ENCODE results near the gene HCN4. TPM values are rescaled to one million over a fixed set of nuclear protein-coding genes. Genes with fewer than 3 reads are reported as not detected.

The HCN4 gene
- total and polyA plus RNA-seq, 2 donors (not counting 3 experiments of a cell fraction or from before 2014, with no cell fraction given): 0.01 TPM; not detected in 1

DNA sequence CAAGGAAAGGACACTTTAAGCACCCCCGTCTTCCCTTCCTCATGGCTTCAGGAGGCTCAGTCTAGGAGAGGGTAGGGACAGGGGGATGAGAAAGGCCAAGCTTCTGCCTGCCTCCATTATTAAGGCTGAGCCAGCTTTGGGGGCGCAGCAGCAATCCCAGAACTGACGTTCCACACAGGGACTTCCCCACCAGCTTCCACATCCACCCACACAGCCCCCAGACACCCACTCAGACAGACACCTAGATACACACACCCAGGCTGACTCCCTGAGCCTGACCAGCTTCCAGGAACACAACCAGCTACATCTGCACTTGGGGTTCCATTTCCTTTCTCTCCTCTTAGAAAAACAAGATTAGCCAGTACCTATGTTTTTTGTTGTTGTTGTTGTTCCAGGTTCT lies 4.7 kb downstream of the HCN4 start:
- BruUV-seq (replicated peaks): no TSS peak
- no peak overlapping the region for H3K4me2 ChIP-seq (ENCODE audit: insufficient read depth, low read length)
- H3K27me3 ChIP-seq (ENCODE audit: control insufficient read depth in 2 of 2, insufficient read depth in 2 of 2, low read length in 2 of 2): peaks cover 13 to 26% of the 10 kb centered on the region in 2 experiments
- H3K4me1 ChIP-seq (ENCODE audit: control insufficient read depth, extremely low read depth, insufficient read depth, low read length): no peaks in the 10 kb centered on the region
- H3K27ac ChIP-seq (ENCODE audit: insufficient read depth, low read depth, low read length): no peak overlapping the region
- H3K9me1 ChIP-seq (replicated peaks; ENCODE audit: control insufficient read depth, extremely low read depth, insufficient read depth, low read length): no peaks in the 10 kb centered on the region
- ChIA-PET POLR2A (no interaction called here), CTCF (no interaction called here)
- no peaks in the 10 kb centered on the region for H3K36me3 ChIP-seq (ENCODE audit: control insufficient read depth in 2 of 2, extremely low read depth in 1 of 2, insufficient read depth in 2 of 2, low read length in 2 of 2)
- no peak overlapping the region for H3K9ac ChIP-seq (replicated peaks; ENCODE audit: extremely low read depth, insufficient read depth, low read length)
- no peaks in the 10 kb centered on the region for H3K9me3 ChIP-seq (replicated peaks; ENCODE audit: control insufficient read depth, insufficient read depth, low read length)
- H4K20me1 ChIP-seq (replicated peaks; ENCODE audit: control insufficient read depth, extremely low read depth, insufficient read depth, low read length): no peaks in the 10 kb centered on the region
- DNase-seq (ENCODE audit: low read depth, low spot score): no peak
- TF ChIP-seq EZH2 (IDR thresholded peaks at IDR 0.05; ENCODE audit: borderline replicate concordance, low read depth, low read length, severe bottlenecking): no peak
- TF ChIP-seq GATA2 (IDR thresholded peaks at IDR 0.05; ENCODE audit: insufficient read depth, insufficient read length, low read depth, low read length): no peak
- TF ChIP-seq POLR2AphosphoS5 (IDR thresholded peaks at IDR 0.05; ENCODE audit: insufficient read depth, low read depth, low read length): no peak
- TF ChIP-seq FOS (IDR thresholded peaks at IDR 0.05; ENCODE audit: borderline replicate concordance, insufficient read depth, low read length): no peak
- TF ChIP-seq POLR2A (IDR thresholded peaks at IDR 0.05; ENCODE audit: low read depth, low read length): no peak
- no peak for TF ChIP-seq MYC (IDR thresholded peaks at IDR 0.05; ENCODE audit: low read depth, low read length)
- no peak for TF ChIP-seq JUN (IDR thresholded peaks at IDR 0.05; ENCODE audit: borderline replicate concordance, insufficient read depth, insufficient read length, low read depth)
- TF ChIP-seq, protein P1, sequence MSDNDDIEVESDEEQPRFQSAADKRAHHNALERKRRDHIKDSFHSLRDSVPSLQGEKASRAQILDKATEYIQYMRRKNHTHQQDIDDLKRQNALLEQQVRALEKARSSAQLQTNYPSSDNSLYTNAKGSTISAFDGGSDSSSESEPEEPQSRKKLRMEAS (IDR thresholded peaks at IDR 0.05; ENCODE audit: insufficient read depth, insufficient read length): no peak
- no peak for TF ChIP-seq CTCF (IDR thresholded peaks at IDR 0.05; ENCODE audit: extremely low read depth in 1 of 2, insufficient read depth in 1 of 2, low read depth in 1 of 2, low read length in 2 of 2)
- intact Hi-C loops (cut with micrococcal nuclease) (no loop called here), dilution Hi-C loops (cut with MboI; ENCODE audit: extremely low pct_ligation_motif_present, low sequenced_read_pairs) (no loop called here)
- H3K4me3 ChIP-seq (replicated peaks in 1 of 3; ENCODE audit: insufficient read depth in 1 of 3, low read depth in 1 of 3, low read length in 3 of 3): no peak overlapping the region
- H3K79me2 ChIP-seq (ENCODE audit: control insufficient read depth, insufficient read depth, low read length): no peaks in the 10 kb centered on the region
- FAIRE-seq: no peak
- H2AFZ ChIP-seq (ENCODE audit: low read depth, low read length): no peak overlapping the region

Measured in endothelial cell of umbilical vein (primary cell).